Bronchial epithelial cell (primary cell): ENCODE results near the gene DIDO1. TPM values are rescaled to one million over a fixed set of nuclear protein-coding genes. Genes with fewer than 3 reads are reported as not detected.
"Not testable (repeated sequence)": the region's sequence is repeated elsewhere in the genome, so short reads cannot be mapped to it uniquely, and the experiment has no call there.

Experiments
- DNase-seq: peaks from one replicate; pipeline ENCODE4 v3.0.0-alpha.2; 2010; ENCODE audit warnings: low read depth
- FAIRE-seq: peaks from 2 replicates; lab custom pipeline; 2011; peaks lifted over from hg19 to GRCh38; lab: Jason Lieb, UNC
- H3K27me3 ChIP-seq: 2 replicates; pipeline ENCODE4 v1.5.1; 2011; ENCODE audit warnings: low read length; ENCODE audit not compliant: control insufficient read depth, insufficient read depth
- H3K36me3 ChIP-seq: 2 replicates; pipeline ENCODE4 v1.5.1; 2011; ENCODE audit warnings: low read length; ENCODE audit not compliant: control insufficient read depth, insufficient read depth
- H3K4me3 ChIP-seq: 2 replicates; pipeline ENCODE4 v1.5.1; 2011; ENCODE audit warnings: mild to moderate bottlenecking, low read depth, low read length, control low read depth
- CTCF ChIP-seq: IDR thresholded peaks from 2 replicates; pipeline ENCODE4 v1.5.1; 2011; ENCODE audit warnings: mild to moderate bottlenecking, moderate library complexity, low read length, control low read depth, inconsistent platforms; ENCODE audit not compliant: insufficient read depth, severe bottlenecking
- total RNA-seq: library from RNA; depleted of rRNA; stranded (reverse); fragments of >200 nt; gene quantifications from 2 replicates; pipeline ENCODE4 v1.2.1, GENCODE V29; 2014

Gene DIDO1
- total RNA-seq, 1 donor from 2014 or later = 26.9 TPM

DNA sequence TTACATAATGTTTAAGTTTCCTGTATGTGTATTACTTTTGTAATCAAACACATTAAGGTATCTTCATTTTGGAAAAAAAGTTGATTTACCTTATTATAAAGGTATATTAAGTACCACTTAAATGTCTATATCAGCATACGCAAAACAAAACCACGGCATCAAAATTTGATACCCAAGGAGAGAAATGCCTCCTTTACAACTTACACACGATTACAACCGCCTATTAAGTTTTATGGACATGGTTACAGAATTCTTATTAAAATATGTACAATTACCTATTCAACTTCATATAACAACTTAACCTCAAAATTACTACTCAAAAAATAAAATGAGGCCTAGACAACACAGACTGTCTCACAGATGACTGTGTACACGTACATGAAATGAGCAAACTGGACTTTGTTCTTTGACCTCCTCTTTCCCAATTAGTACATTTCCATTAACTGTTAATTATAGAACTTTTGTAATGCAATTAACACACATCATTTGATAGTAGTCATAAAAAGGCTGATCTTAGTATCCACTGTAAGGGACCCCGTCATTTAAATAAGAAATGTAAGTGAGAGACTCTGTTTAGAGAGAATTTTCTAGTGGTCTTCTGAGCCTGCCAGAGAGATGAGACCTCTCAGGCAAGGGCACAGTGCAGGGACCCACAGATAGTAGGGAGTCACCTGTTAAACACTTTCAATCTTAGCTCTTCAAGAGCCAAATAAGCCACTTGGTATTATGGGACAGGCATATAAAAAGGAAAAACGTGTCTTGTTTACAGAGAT lies 2.5 kb downstream of the DIDO1 start:
- DNase-seq = no peak
- FAIRE-seq = no peak
- peaks cover 1% of the 10 kb centered on the region for H3K36me3 ChIP-seq
- TF ChIP-seq CTCF = no peak
- H3K4me3 ChIP-seq = peak overlapping the region; percentile 75
- no peaks in the 10 kb centered on the region for H3K27me3 ChIP-seq

DNA sequence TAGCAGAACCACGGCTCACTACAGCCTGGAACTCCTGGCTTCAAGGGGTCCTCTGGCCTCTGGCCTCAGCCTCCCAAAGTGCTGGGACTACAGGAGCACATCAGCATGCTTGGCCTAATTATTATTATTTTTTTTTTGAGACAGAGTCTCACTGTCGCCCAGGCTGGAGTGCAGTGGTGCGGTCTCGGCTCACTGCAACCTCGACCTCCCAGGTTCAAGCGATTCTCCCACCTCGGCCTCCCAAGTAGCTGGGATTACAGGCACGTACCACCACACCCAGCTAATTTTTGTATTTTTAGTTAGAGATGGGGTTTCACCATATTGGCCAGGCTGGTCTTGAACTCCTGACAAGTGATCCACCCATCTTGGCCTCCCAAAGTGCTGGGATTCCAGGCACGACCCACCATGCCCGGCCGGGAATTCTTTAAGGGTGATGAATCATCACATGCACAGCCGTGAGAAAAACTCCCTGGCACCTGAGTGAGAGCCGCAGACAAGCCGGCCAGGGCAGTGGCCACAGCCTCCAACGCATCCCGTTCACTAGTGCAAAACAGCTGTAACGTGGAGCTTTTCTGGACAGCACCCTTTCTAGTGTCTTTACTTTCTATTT lies 3.1 kb downstream of the DIDO1 start:
- DNase-seq = peak; percentile 85
- H3K27me3 ChIP-seq, FAIRE-seq, H3K36me3 ChIP-seq, H3K4me3 ChIP-seq: not testable (repeated sequence)

DNA sequence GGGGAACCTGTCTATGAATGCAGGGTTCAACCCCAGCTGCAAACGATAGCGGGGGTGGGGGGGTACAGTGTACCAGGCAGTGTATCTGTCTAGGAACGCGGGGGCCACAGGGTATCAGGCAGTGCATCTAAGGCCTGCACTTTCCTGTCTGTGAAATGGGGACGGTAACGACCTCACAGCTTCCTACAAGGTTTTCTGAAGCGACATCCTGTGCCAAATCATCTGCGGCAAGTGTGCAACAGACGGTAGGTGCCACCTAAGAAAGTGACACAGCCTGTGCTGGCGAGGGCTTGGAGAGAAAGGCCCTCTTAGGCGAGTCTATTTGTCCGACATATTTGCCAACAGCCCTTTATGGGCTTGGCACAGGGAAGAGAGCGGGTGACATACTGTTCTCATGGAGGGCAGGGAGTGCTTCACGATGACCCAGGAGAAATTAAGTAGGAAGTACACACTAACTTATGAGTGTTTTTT lies 3.8 kb downstream of the DIDO1 start:
- no peak for TF ChIP-seq CTCF
- FAIRE-seq (no peak), DNase-seq (no peak)
- Histone ChIP-seq H3K36me3 (peaks cover 1% of the 10 kb centered on the region), H3K27me3 (no peaks in the 10 kb centered on the region), H3K4me3 (no peak overlapping the region)

GRCh38 chr20:62921119-62921687 lies 5.1 kb downstream of the DIDO1 start:
- H3K4me3 ChIP-seq = no peak overlapping the region
- FAIRE-seq = no peak
- no peaks in the 10 kb centered on the region for H3K27me3 ChIP-seq
- peak; percentile 74 for TF ChIP-seq CTCF
- DNase-seq = peak; percentile 64
- H3K36me3 ChIP-seq = peaks cover 1% of the 10 kb centered on the region

GRCh38 chr20:62920039-62920645 lies 6.2 kb downstream of the DIDO1 start:
- FAIRE-seq (no peak), DNase-seq (no peak)
- Histone ChIP-seq H3K36me3 (peaks cover 1% of the 10 kb centered on the region), H3K27me3 (no peaks in the 10 kb centered on the region), H3K4me3 (no peak overlapping the region)
- TF ChIP-seq CTCF = no peak

DNA sequence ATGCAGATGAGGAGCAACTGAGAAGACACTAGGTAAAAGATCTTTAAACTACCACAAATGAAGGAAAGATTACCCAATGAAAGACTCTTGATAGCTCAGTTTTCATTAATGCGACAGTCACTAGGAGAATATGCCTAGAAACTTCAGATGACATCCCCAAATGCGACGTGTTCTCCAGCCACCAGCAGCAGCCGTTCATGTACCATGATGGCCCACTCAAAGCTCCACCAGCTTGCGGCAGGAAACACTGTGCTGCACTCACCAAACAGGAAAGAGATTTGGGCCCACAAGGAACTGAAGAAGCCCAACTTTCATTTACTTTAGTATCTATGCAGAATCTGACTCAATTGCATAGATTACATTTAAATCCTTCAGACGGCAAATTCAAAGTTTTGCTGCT lies 7.5 kb downstream of the DIDO1 start:
- DNase-seq (no peak), FAIRE-seq (no peak)
- no peak for TF ChIP-seq CTCF
- Histone ChIP-seq H3K4me3 (no peak overlapping the region), H3K36me3 (peaks cover 1% of the 10 kb centered on the region), H3K27me3 (no peaks in the 10 kb centered on the region)
